OCI-LY1 (cell line): ENCODE measurements around the gene SHKBP1.
A peak's percentile ranks its signal among the peaks of the same experiment; 100 is the strongest.

Experiments
- CTCF ChIP-seq: fragments of 200-600 bp; sonication (generic), shearing (Covaris generic); IDR thresholded peaks from 2 replicates; pipeline ENCODE4 v1.5.1; 2017; ENCODE audit warnings: mild to moderate bottlenecking, antibody characterized with exemption, low read length, moderate library complexity, mixed read lengths
- EZH2 ChIP-seq: fragments of 200-600 bp; sonication (generic), shearing (Covaris generic); IDR thresholded peaks from 2 replicates; pipeline ENCODE4 v1.8.0; 2017; ENCODE audit warnings: borderline replicate concordance, mixed run types, mild to moderate bottlenecking, antibody characterized with exemption, low read length, moderate library complexity, mixed read lengths

DNA sequence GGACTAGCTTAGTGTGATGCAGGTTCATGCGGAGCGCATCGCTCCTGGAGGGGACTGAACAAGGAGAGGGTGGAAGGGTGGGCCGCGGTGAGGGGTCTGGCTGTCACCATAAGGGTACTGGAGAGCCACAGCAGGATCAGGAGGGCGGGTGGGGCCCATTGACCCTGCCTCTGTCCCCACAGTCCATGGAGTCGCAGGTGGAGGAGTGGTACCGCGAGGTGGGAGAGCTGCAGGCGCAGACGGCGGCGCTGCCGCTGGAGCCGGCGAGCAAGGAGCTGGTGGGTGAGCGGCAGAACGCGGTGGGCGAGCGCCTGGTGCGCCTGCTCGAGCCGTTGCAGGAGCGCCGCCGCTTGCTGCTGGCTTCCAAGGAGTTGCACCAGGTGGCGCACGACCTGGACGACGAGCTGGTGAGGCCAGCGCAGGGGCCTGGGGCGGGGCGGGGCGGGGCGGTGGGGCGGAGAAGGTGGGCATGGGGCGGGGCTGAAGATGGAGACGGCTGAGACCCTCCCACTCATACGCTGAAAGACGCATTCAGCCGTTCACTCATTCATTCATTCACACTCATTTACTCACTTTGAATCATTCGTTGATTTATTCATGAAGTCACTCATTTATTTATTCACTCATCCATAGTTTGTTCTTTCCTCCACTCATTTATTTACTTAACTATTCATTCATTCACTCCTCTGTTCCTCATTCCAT, 27.5 kb upstream of the SHKBP1 start:
- TF ChIP-seq CTCF, result peak; percentile 56
- no peak for TF ChIP-seq EZH2
